Nephron progenitor cell (in vitro differentiated cells): ENCODE measurements around the gene ALDH3B1.

Experiments used
- DNase-seq: peaks from one replicate; pipeline ENCODE4 v3.0.0; 2021
- H3K27ac Mint-ChIP-seq: 2 replicates; pipeline ENCODE4 v1.8.0; 2021; ENCODE audit warnings: mild to moderate bottlenecking, moderate library complexity, mixed read lengths
- H3K27me3 Mint-ChIP-seq: 2 replicates; pipeline ENCODE4 v1.8.0; 2021; ENCODE audit warnings: mild to moderate bottlenecking, low read depth, mixed read lengths; ENCODE audit not compliant: poor library complexity
- H3K36me3 Mint-ChIP-seq: 2 replicates; pipeline ENCODE4 v1.8.0; 2021; ENCODE audit warnings: low read depth, mixed read lengths
- H3K4me1 Mint-ChIP-seq: 2 replicates; pipeline ENCODE4 v1.8.0; 2021; ENCODE audit warnings: mixed read lengths
- H3K4me3 Mint-ChIP-seq: 2 replicates; pipeline ENCODE4 v1.8.0; 2021; ENCODE audit warnings: mild to moderate bottlenecking, moderate library complexity, mixed read lengths
- H3K9me3 Mint-ChIP-seq: 2 replicates; pipeline ENCODE4 v1.8.0; 2021; ENCODE audit warnings: mild to moderate bottlenecking, moderate library complexity, mixed read lengths
- TF ChIP-seq, protein P1 (sequence below): fragments of 200-600 bp; sonication (generic); IDR thresholded peaks from 2 replicates; pipeline ENCODE4 v1.5.0; 2021; ENCODE audit warnings: antibody characterized with exemption

Gene ALDH3B1

DNA sequence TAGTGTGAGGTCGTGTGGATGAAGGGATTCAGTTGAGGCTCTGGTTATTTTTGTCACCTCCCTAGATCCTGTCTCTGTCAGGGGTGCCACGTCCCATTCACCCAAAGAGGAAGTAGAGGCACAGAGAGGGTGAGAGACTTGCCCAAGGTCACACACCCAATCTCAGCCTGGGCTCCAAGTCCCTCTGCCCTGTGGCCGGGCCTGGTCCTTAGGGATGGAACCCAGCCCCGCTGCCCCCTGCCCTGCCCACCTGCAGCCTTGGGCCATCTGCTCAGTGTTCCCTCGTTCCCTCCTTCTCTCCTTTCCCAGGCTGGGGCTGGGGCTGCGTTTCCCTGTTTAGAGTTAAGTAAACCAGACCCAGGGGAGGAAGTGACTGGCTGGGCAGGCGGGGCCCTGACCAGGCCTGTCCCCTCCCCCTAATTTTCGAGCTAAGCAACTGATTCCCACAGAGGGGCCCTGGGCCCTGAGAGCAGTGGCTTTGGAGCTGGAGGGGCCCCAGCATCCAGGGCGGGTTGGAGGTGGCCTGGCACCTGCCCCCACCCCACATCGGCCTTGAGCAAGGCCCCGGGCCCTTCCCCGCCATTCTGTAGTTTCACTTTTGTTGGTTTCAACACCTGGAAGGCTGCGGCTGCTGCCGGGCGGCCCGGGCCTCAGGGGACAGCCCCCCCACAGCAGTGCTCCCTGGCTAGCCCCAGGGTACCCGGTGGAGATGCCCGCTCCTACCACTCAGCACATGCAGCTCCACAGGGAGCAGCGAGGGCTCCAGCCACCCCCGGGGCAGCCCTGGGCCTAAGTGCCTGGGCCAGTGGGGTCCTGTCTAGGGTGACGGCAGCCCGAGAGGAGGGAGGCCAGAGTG is 30.2 kb downstream of the ALDH3B1 start:
- peak overlapping the region; percentile 90 for H3K27ac Mint-ChIP-seq
- DNase-seq: peak; percentile 52
- no peaks in the 10 kb centered on the region for H3K36me3 Mint-ChIP-seq
- TF ChIP-seq, protein P1, sequence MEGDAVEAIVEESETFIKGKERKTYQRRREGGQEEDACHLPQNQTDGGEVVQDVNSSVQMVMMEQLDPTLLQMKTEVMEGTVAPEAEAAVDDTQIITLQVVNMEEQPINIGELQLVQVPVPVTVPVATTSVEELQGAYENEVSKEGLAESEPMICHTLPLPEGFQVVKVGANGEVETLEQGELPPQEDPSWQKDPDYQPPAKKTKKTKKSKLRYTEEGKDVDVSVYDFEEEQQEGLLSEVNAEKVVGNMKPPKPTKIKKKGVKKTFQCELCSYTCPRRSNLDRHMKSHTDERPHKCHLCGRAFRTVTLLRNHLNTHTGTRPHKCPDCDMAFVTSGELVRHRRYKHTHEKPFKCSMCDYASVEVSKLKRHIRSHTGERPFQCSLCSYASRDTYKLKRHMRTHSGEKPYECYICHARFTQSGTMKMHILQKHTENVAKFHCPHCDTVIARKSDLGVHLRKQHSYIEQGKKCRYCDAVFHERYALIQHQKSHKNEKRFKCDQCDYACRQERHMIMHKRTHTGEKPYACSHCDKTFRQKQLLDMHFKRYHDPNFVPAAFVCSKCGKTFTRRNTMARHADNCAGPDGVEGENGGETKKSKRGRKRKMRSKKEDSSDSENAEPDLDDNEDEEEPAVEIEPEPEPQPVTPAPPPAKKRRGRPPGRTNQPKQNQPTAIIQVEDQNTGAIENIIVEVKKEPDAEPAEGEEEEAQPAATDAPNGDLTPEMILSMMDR: no peak
- peaks cover 21% of the 10 kb centered on the region for H3K4me1 Mint-ChIP-seq
- H3K4me3 Mint-ChIP-seq: peak overlapping the region; percentile 36
- no peaks in the 10 kb centered on the region for H3K9me3 Mint-ChIP-seq
- H3K27me3 Mint-ChIP-seq: no peaks in the 10 kb centered on the region

DNA sequence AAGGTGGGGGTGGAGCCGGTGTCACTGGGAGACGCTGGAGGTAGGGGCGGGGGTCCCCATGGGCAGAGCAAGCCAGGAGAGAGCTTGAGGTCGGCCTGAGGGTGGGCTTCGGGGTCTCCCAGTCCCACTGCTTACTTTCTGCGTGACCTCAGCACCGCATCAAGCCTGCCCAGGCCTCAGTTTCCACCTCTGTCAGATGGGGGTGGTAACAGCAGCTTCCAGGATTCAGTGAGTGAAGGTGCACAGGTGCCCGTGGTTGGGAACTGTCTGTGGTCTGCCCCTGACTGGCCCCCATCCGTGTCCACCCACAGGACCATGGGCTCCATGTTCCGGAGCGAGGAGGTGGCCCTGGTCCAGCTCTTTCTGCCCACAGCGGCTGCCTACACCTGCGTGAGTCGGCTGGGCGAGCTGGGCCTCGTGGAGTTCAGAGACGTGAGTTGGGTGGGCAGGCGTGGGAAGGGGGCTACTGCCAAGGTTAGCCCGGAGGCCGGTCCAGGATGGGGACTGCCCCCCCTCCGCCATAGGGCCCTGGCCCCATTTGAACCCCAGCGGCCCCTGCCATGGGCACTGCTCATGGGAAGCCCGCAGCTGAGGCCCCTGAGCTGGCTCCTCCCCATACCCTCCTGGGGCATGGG is 30.9 kb downstream of the ALDH3B1 start:
- Mint-ChIP-seq H3K27ac (no peak overlapping the region), H3K4me1 (peaks cover 21% of the 10 kb centered on the region), H3K36me3 (no peaks in the 10 kb centered on the region), H3K27me3 (no peaks in the 10 kb centered on the region), H3K4me3 (no peak overlapping the region), H3K9me3 (no peaks in the 10 kb centered on the region)
- DNase-seq: no peak
- TF ChIP-seq, protein P1: no peak

DNA sequence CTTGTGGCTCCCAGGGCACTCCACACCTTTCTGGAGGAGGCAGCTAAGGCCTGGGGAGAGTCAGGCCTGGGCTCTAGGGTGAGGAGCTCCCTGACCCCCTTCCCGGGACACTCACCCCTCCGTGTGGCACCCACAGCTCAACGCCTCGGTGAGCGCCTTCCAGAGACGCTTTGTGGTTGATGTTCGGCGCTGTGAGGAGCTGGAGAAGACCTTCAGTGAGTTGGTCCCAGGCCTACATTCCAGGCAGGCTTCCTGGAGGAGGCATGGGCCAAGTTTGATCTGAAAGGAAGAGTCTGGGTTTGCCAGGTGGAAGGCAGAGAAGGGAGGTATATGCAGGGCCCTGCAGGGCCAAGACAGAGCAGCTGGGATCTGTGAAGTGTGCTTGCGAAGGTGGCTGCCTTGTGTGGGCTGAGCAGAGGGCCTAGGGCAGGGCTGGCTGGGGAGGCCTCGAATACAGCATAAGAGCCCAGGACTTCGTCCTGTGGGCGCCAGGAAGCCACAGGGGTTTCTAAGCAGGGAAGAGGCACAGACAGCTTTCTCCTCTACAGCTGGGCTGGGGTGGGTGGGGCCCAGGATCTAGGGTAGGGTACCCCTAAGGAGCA is 31.6 kb downstream of the ALDH3B1 start:
- Mint-ChIP-seq H3K4me1 (peaks cover 21% of the 10 kb centered on the region), H3K4me3 (no peak overlapping the region), H3K9me3 (no peaks in the 10 kb centered on the region), H3K27ac (peak overlapping the region; percentile 93), H3K36me3 (no peaks in the 10 kb centered on the region), H3K27me3 (no peaks in the 10 kb centered on the region)
- TF ChIP-seq, protein P1: no peak
- DNase-seq: no peak

DNA sequence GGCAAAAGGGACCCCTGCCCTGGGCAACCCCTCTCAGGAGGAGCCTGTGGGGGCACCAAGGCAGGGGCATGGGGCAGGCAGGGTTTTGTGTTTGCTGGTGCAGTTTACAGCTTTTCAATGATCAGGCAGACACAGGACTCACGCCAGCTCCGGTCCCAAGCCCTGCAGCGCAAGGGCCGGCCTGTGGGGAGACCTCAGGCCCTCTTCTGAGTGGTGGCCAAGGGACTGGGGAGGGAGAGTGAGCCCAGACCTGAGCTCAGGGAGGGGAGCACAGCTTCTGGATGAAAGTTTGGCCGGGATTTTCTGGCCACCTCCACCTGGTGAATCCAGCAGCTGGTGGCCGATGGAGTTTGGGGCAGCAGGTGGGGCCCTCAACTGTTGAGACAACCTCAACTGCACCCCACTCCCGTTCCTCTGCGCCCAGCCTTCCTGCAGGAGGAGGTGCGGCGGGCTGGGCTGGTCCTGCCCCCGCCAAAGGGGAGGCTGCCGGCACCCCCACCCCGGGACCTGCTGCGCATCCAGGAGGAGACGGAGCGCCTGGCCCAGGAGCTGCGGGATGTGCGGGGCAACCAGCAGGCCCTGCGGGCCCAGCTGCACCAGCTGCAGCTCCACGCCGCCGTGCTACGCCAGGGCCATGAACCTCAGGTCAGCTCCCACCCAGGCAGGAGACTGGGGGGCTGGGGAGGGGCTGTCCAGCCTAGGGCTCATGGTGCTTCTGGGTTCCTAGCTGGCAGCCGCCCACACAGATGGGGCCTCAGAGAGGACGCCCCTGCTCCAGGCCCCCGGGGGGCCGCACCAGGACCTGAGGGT is 32.3 kb downstream of the ALDH3B1 start:
- Mint-ChIP-seq H3K4me3 (no peak overlapping the region), H3K4me1 (peaks cover 20% of the 10 kb centered on the region), H3K9me3 (no peaks in the 10 kb centered on the region), H3K27me3 (no peaks in the 10 kb centered on the region), H3K36me3 (no peaks in the 10 kb centered on the region), H3K27ac (no peak overlapping the region)
- no peak for DNase-seq
- TF ChIP-seq, protein P1: no peak

DNA sequence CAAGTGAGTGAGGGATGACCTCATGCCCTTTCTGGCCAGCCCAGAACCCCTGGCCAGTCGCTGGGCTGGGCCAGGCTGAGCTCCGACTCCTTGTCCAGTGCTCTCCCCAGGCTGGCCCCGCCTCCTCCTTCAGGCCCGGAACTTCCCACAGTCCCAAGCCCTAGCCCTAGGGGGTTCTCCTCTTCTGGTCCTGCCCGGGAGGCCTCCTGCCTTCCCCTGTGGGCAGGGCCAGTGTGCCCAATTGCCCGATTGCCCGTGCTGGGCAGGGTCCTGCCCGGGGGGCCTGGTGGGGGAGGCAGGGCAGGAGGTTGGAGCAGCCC is 32.9 kb downstream of the ALDH3B1 start:
- TF ChIP-seq, protein P1: no peak
- DNase-seq: no peak
- no peak overlapping the region for H3K4me3 Mint-ChIP-seq
- no peaks in the 10 kb centered on the region for H3K36me3 Mint-ChIP-seq
- H3K27ac Mint-ChIP-seq: no peak overlapping the region
- peaks cover 17% of the 10 kb centered on the region for H3K4me1 Mint-ChIP-seq
- H3K9me3 Mint-ChIP-seq: no peaks in the 10 kb centered on the region
- H3K27me3 Mint-ChIP-seq: no peaks in the 10 kb centered on the region
